HEK293 (cell line): Measurements from ENCODE around the gene MRTFA.
A peak's percentile ranks its signal among the peaks of the same experiment; 100 is the strongest.

Source experiments
- GFI1B ChIP-seq: fragments of 450-650 bp; formaldehyde crosslinking; IDR thresholded peaks from 2 replicates; pipeline ENCODE4 v1.5.1; 2016; ENCODE audit warnings: missing biosample characterization, missing genetic modification characterization
- REPIN1 ChIP-seq: fragments of 450-650 bp; formaldehyde crosslinking; IDR thresholded peaks from 2 replicates; pipeline ENCODE4 v1.5.1; 2017; ENCODE audit warnings: missing biosample characterization, missing genetic modification characterization, low read depth
- SETDB1 ChIP-seq: IDR thresholded peaks from one replicate; pipeline ENCODE4 v1.6.1; 2017; ENCODE audit warnings: mild to moderate bottlenecking, low read length, moderate library complexity, mixed read lengths; ENCODE audit not compliant: insufficient read length
- SP3 ChIP-seq: fragments of 450-650 bp; formaldehyde crosslinking; IDR thresholded peaks from 2 replicates; pipeline ENCODE4 v1.5.1; 2016; ENCODE audit warnings: missing biosample characterization, missing genetic modification characterization
- TCF7L2 ChIP-seq: IDR thresholded peaks from 2 replicates; pipeline ENCODE4 v1.6.1; 2011; ENCODE audit warnings: low read depth, mild to moderate bottlenecking, inconsistent platforms, low read length, moderate library complexity, borderline replicate concordance
- ZBTB21 ChIP-seq: fragments of 450-650 bp; formaldehyde crosslinking; IDR thresholded peaks from 2 replicates; pipeline ENCODE4 v1.5.1; 2017; ENCODE audit warnings: missing biosample characterization, missing genetic modification characterization
- ZBTB7A ChIP-seq: fragments of 450-650 bp; formaldehyde crosslinking; IDR thresholded peaks from 2 replicates; pipeline ENCODE4 v1.5.1; 2016; ENCODE audit warnings: low read depth, missing biosample characterization, missing genetic modification characterization
- ZNF114 ChIP-seq: fragments of 450-650 bp; formaldehyde crosslinking; IDR thresholded peaks from 2 replicates; pipeline ENCODE4 v1.5.0; 2017; ENCODE audit warnings: missing biosample characterization, missing genetic modification characterization
- ZNF169 ChIP-seq: fragments of 450-650 bp; formaldehyde crosslinking; IDR thresholded peaks from 2 replicates; pipeline ENCODE4 v1.5.1; 2016; ENCODE audit warnings: missing biosample characterization, missing genetic modification characterization
- ZNF274 ChIP-seq, 2 experiments: fragments of 200-500 bp in 1 of 2; fragments of 450-650 bp in 1 of 2; sonication (Bioruptor generic) in 1 of 2; formaldehyde crosslinking in 1 of 2; IDR thresholded peaks; 2 replicates each; pipeline versions ENCODE4 v1.5.1 to v1.6.1; 2014 to 2016; ENCODE audit warnings: borderline replicate concordance in 1 of 2, inconsistent platforms in 1 of 2, low read length in 1 of 2, missing biosample characterization in 1 of 2, missing genetic modification characterization in 1 of 2
- ZNF341 ChIP-seq: fragments of 450-650 bp; formaldehyde crosslinking; IDR thresholded peaks from 2 replicates; pipeline ENCODE4; 2016; ENCODE audit warnings: low read depth, missing biosample characterization, missing genetic modification characterization
- ZNF354C ChIP-seq: fragments of 450-650 bp; formaldehyde crosslinking; IDR thresholded peaks from 2 replicates; pipeline ENCODE4 v1.5.1; 2016; ENCODE audit warnings: missing biosample characterization, missing genetic modification characterization, low read depth, borderline replicate concordance
- ZNF394 ChIP-seq: fragments of 450-650 bp; formaldehyde crosslinking; IDR thresholded peaks from 2 replicates; pipeline ENCODE4 v1.5.1; 2016; ENCODE audit warnings: missing biosample characterization, missing genetic modification characterization, mild to moderate bottlenecking, moderate library complexity, borderline replicate concordance
- ZNF416 ChIP-seq: fragments of 450-650 bp; formaldehyde crosslinking; IDR thresholded peaks from 2 replicates; pipeline ENCODE4 v1.5.1; 2016; ENCODE audit warnings: missing biosample characterization, missing genetic modification characterization
- ZNF549 ChIP-seq: fragments of 450-650 bp; IDR thresholded peaks from 2 replicates; pipeline ENCODE4 v1.5.1; 2018; ENCODE audit warnings: missing biosample characterization, missing genetic modification characterization, mild to moderate bottlenecking, inconsistent platforms, moderate library complexity
- ZNF629 ChIP-seq: fragments of 450-650 bp; formaldehyde crosslinking; IDR thresholded peaks from 2 replicates; pipeline ENCODE4 v1.5.1; 2017; ENCODE audit warnings: missing biosample characterization, missing genetic modification characterization
- ZNF777 ChIP-seq: fragments of 450-650 bp; formaldehyde crosslinking; IDR thresholded peaks from 2 replicates; pipeline ENCODE4 v1.5.1; 2017; ENCODE audit warnings: missing biosample characterization, missing genetic modification characterization, borderline replicate concordance
- TF ChIP-seq, protein P1 (sequence below): fragments of 450-650 bp; formaldehyde crosslinking; IDR thresholded peaks from 2 replicates; pipeline ENCODE4 v1.5.1; 2016; ENCODE audit warnings: missing biosample characterization, missing genetic modification characterization, low read depth
- TF ChIP-seq, protein P2 (sequence below): fragments of 450-650 bp; formaldehyde crosslinking; IDR thresholded peaks from 2 replicates; pipeline ENCODE4 v1.5.1; 2017; ENCODE audit warnings: missing biosample characterization, mild to moderate bottlenecking, missing genetic modification characterization, moderate library complexity
- TF ChIP-seq, protein P3 (sequence below): fragments of 450-650 bp; formaldehyde crosslinking; IDR thresholded peaks from 2 replicates; pipeline ENCODE4 v1.5.1; 2016; ENCODE audit warnings: missing biosample characterization, missing genetic modification characterization
- TF ChIP-seq, protein P4 (sequence below): fragments of 450-650 bp; formaldehyde crosslinking; IDR thresholded peaks from 2 replicates; pipeline ENCODE4 v1.5.1; 2016; ENCODE audit warnings: missing biosample characterization, missing genetic modification characterization

Gene MRTFA

DNA sequence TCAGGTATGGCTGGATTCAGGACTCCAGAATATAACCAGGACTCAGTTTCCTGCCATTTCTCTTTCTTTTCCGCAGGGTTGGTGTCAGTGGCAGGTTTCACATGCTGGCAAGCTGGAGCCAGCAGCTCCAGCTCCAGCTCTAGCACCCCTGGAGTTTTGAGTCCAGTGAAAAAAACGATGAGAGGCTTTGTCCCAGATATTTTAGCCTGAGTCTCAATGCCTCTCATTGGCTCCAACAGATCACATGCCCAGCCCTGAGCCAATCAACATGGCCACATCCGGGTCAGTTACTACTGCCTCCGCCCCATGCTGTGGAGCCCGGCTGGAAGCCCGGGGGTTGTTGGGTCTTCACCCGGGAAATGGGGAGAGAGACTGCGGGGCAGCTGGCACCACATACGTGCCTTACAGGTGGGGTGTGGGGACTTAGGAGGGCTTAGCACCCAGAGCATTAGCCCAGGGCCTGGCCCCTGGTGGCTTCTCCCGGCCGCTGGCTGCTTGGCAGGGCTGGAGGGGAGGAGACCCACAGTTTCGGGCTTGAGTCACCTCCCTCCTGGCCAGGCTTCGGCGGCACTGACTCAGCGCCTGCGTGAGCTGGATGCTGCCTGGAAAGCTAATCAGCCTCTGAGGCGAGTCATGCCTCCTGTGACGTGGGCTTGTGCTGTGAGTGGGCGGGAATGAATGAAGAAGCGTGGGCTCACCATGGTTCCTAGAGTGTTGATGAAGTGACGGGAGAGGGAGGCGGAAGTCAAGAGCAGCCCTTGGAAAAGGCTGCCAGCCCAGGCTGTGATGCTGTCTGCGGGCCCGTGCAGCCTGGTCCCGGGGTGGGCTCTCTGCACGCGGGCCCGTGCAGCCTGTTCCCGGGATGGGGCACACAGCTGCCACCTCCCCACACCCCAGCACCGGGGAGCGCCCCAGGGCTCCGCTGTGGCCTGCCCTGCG is 15.3 kb upstream of the MRTFA start (continued):
- TF ChIP-seq, protein P1, sequence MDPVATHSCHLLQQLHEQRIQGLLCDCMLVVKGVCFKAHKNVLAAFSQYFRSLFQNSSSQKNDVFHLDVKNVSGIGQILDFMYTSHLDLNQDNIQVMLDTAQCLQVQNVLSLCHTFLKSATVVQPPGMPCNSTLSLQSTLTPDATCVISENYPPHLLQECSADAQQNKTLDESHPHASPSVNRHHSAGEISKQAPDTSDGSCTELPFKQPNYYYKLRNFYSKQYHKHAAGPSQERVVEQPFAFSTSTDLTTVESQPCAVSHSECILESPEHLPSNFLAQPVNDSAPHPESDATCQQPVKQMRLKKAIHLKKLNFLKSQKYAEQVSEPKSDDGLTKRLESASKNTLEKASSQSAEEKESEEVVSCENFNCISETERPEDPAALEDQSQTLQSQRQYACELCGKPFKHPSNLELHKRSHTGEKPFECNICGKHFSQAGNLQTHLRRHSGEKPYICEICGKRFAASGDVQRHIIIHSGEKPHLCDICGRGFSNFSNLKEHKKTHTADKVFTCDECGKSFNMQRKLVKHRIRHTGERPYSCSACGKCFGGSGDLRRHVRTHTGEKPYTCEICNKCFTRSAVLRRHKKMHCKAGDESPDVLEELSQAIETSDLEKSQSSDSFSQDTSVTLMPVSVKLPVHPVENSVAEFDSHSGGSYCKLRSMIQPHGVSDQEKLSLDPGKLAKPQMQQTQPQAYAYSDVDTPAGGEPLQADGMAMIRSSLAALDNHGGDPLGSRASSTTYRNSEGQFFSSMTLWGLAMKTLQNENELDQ (tag by site-specific recombination): no peak
- TF ChIP-seq ZNF354C (tag by site-specific recombination): no peak
- TF ChIP-seq, protein P2, sequence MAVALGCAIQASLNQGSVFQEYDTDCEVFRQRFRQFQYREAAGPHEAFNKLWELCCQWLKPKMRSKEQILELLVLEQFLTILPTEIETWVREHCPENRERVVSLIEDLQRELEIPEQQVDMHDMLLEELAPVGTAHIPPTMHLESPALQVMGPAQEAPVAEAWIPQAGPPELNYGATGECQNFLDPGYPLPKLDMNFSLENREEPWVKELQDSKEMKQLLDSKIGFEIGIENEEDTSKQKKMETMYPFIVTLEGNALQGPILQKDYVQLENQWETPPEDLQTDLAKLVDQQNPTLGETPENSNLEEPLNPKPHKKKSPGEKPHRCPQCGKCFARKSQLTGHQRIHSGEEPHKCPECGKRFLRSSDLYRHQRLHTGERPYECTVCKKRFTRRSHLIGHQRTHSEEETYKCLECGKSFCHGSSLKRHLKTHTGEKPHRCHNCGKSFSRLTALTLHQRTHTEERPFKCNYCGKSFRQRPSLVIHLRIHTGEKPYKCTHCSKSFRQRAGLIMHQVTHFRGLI (tag by site-specific recombination): no peak
- TF ChIP-seq REPIN1 (tag by site-specific recombination): no peak
- TF ChIP-seq, protein P3, sequence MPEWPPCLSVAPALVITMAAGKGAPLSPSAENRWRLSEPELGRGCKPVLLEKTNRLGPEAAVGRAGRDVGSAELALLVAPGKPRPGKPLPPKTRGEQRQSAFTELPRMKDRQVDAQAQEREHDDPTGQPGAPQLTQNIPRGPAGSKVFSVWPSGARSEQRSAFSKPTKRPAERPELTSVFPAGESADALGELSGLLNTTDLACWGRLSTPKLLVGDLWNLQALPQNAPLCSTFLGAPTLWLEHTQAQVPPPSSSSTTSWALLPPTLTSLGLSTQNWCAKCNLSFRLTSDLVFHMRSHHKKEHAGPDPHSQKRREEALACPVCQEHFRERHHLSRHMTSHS: no peak
- TF ChIP-seq SP3: peak; percentile 57; the same call in 1 of the 2 replicates
- TF ChIP-seq ZNF274 (IDR thresholded peaks at IDR 0.05; ENCODE audit: low read length): no peak
- no peak for TF ChIP-seq ZNF274 (tag by site-specific recombination; IDR thresholded peaks at IDR 0.05; ENCODE audit: borderline replicate concordance)
- TF ChIP-seq, protein P4, sequence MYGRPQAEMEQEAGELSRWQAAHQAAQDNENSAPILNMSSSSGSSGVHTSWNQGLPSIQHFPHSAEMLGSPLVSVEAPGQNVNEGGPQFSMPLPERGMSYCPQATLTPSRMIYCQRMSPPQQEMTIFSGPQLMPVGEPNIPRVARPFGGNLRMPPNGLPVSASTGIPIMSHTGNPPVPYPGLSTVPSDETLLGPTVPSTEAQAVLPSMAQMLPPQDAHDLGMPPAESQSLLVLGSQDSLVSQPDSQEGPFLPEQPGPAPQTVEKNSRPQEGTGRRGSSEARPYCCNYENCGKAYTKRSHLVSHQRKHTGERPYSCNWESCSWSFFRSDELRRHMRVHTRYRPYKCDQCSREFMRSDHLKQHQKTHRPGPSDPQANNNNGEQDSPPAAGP: peak; percentile 85; the same call in 1 of the 2 replicates
- peak; percentile 94 for TF ChIP-seq ZBTB21
- TF ChIP-seq GFI1B (tag by site-specific recombination): no peak
- TF ChIP-seq ZNF549 (tag by site-specific recombination): no peak
- peak; percentile 78 for TF ChIP-seq ZBTB7A (tag by site-specific recombination)
- no peak for TF ChIP-seq TCF7L2
- TF ChIP-seq SETDB1: peak; percentile 59
- TF ChIP-seq ZNF341 (tag by site-specific recombination): peak; percentile 79
- TF ChIP-seq ZNF394: peak; percentile 82; the same call in 1 of the 2 replicates
- no peak for TF ChIP-seq ZNF416
- TF ChIP-seq ZNF629 (tag by site-specific recombination): peak; percentile 98
- no peak for TF ChIP-seq ZNF114 (tag by site-specific recombination)
- TF ChIP-seq ZNF169: no peak
- no peak for TF ChIP-seq ZNF777 (tag by site-specific recombination)
